Trophoblast cell (in vitro differentiated cells and primary cell): ENCODE measurements around the gene AHDC1.

Source experiments
- DNase-seq, 2 donors: peaks; one replicate each; pipeline ENCODE4 v3.0.0-alpha.2; 2016
- H2AFZ ChIP-seq: 2 replicates; pipeline ENCODE4 v1.6.1; 2013; ENCODE audit warnings: low read length, moderate library complexity, mild to moderate bottlenecking; ENCODE audit not compliant: insufficient read depth, poor library complexity
- H2AK5ac ChIP-seq: 2 replicates; pipeline ENCODE4 v1.6.1; 2013; ENCODE audit warnings: mild to moderate bottlenecking, low read length
- H2BK120ac ChIP-seq: 2 replicates; pipeline ENCODE4 v1.6.1; 2013; ENCODE audit warnings: low read length, mild to moderate bottlenecking, moderate library complexity; ENCODE audit not compliant: insufficient read depth, poor library complexity
- H2BK12ac ChIP-seq: 2 replicates; pipeline ENCODE4 v1.6.1; 2013; ENCODE audit warnings: mild to moderate bottlenecking, low read length, moderate library complexity
- H2BK5ac ChIP-seq: 2 replicates; pipeline ENCODE4 v1.6.1; 2013; ENCODE audit warnings: low read length, low read depth, moderate library complexity, mild to moderate bottlenecking; ENCODE audit not compliant: poor library complexity
- H3K14ac ChIP-seq: 2 replicates; pipeline ENCODE4 v1.6.1; 2013; ENCODE audit warnings: mild to moderate bottlenecking, low read length
- H3K18ac ChIP-seq: 2 replicates; pipeline ENCODE4 v1.6.1; 2013; ENCODE audit warnings: mild to moderate bottlenecking, low read length
- H3K23ac ChIP-seq: 2 replicates; pipeline ENCODE4 v1.6.1; 2013; ENCODE audit warnings: low read length
- H3K27ac ChIP-seq: 2 replicates; pipeline ENCODE4 v1.5.1; 2013; ENCODE audit warnings: low read depth, mild to moderate bottlenecking, inconsistent platforms, low read length, moderate library complexity
- H3K27me3 ChIP-seq: 2 replicates; pipeline ENCODE4 v1.6.1; 2013; ENCODE audit warnings: inconsistent platforms, mild to moderate bottlenecking, low read length, moderate library complexity; ENCODE audit not compliant: insufficient read depth
- H3K36me3 ChIP-seq, 2 experiments: 1 replicate in 1 of 2; 2 replicates in 1 of 2; pipeline ENCODE4 v1.6.1; 2013; ENCODE audit warnings: low read length in 2 of 2, mild to moderate bottlenecking in 2 of 2, moderate library complexity in 1 of 2; ENCODE audit not compliant: insufficient read depth in 2 of 2, control insufficient read depth in 1 of 2
- H3K4ac ChIP-seq: 2 replicates; pipeline ENCODE4 v1.6.1; 2013; ENCODE audit warnings: low read depth, mild to moderate bottlenecking, low read length, moderate library complexity
- H3K4me1 ChIP-seq, 2 experiments: 1 replicate in 1 of 2; 2 replicates in 1 of 2; pipeline ENCODE4 v1.6.1; 2013; ENCODE audit warnings: low read length in 2 of 2, mild to moderate bottlenecking in 2 of 2, moderate library complexity in 1 of 2; ENCODE audit not compliant: insufficient read depth in 2 of 2, control insufficient read depth in 1 of 2
- H3K4me2 ChIP-seq: 2 replicates; pipeline ENCODE4 v1.6.1; 2013; ENCODE audit warnings: inconsistent platforms, mild to moderate bottlenecking, low read length, moderate library complexity
- H3K4me3 ChIP-seq: 2 replicates; pipeline ENCODE4 v1.5.1; 2013; ENCODE audit warnings: mild to moderate bottlenecking, low read depth, low read length, inconsistent platforms
- H3K79me1 ChIP-seq: one replicate; pipeline ENCODE4 v1.6.1; 2013; ENCODE audit warnings: low read length
- H3K79me2 ChIP-seq: 2 replicates; pipeline ENCODE4 v1.6.1; 2013; ENCODE audit warnings: low read length, mild to moderate bottlenecking; ENCODE audit not compliant: control insufficient read depth, insufficient read depth, poor library complexity
- H3K9ac ChIP-seq: 2 replicates; pipeline ENCODE4 v1.6.1; 2013; ENCODE audit warnings: mild to moderate bottlenecking, low read length
- H3K9me3 ChIP-seq: 2 replicates; pipeline ENCODE4 v1.6.1; 2013; ENCODE audit warnings: low read depth, mild to moderate bottlenecking, control low read depth, inconsistent platforms, low read length; ENCODE audit not compliant: insufficient read depth
- H4K12ac ChIP-seq: 2 replicates; pipeline ENCODE4 v1.6.1; 2013; ENCODE audit warnings: low read depth, mild to moderate bottlenecking, low read length, moderate library complexity
- H4K8ac ChIP-seq: 2 replicates; pipeline ENCODE4 v1.6.1; 2013; ENCODE audit warnings: low read depth, mild to moderate bottlenecking, low read length, moderate library complexity
- H4K91ac ChIP-seq: one replicate; pipeline ENCODE4 v1.6.1; 2013; ENCODE audit warnings: low read depth, mild to moderate bottlenecking, low read length, moderate library complexity
- WGBS: extraction: QIAGEN DNeasy Blood & Tissue Kit; methylation state at CpG from one replicate; pipeline ENCODE4 v1.1.7; 2013; ENCODE audit warnings: missing lambda C conversion rate; ENCODE audit not compliant: insufficient read length, insufficient coverage; ENCODE audit errors: extremely low coverage; 5-methylcytosine and 5-hydroxymethylcytosine counted together

AHDC1 gene

DNA sequence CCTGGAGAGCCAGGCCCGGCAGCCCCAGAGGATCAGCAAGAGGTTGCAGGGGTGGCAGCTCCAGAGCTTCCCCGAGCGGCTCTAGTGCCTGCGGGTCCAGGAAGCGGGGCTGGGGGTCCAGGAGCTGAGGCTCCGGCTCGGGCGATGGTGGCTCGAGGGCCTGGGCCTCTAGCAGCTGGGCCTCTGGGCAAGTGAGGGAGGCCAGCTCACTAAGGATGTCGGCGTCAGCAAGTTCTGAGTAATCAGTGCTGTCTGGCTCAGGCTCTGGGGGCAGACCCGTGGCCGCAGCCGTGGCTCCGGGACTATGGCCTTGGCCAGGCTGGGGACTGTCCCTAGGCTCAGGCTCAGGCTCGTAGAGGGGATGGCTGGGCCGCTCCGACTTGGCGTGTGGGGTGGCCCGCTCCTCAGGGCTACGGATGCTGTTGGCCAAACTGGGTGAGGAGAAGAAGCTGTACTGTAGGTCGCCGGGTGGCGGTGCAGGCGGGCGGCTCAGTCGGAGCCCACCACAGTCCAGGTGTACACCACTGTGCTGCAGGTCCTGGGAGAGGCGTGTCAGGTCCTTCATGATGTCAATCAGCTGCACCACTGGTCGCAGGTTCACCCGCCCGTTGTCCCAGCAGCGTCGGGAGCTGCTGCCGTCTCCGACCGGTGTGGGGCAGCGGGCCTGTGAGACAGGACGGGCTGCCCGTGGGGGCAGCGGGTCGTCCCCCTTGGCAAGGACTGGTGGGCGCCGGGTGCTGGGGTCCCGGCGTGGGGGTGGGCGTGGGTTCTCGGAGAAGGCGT lies 52.6 kb downstream of the AHDC1 start:
- H3K4me2 ChIP-seq = no peak overlapping the region
- no peak overlapping the region for H3K23ac ChIP-seq
- no peak overlapping the region for H4K91ac ChIP-seq
- no peak overlapping the region for H2BK12ac ChIP-seq
- no peak overlapping the region for H2AFZ ChIP-seq
- peaks cover 78 to 85% of the 10 kb centered on the region in 2 experiments for H3K36me3 ChIP-seq
- H2BK5ac ChIP-seq = no peak overlapping the region
- peaks cover 2% of the 10 kb centered on the region for H3K79me2 ChIP-seq
- H4K8ac ChIP-seq = no peak overlapping the region
- no peak overlapping the region for H3K27ac ChIP-seq
- no peak overlapping the region for H4K12ac ChIP-seq
- no peak overlapping the region for H2AK5ac ChIP-seq
- H3K27me3 ChIP-seq = no peaks in the 10 kb centered on the region
- no peak overlapping the region for H3K14ac ChIP-seq
- WGBS = no CpG with 5 or more reads among the region's 48 CpGs
- H3K9ac ChIP-seq = no peak overlapping the region
- H3K4ac ChIP-seq = no peak overlapping the region
- DNase-seq = no peak
- H3K79me1 ChIP-seq = peaks cover 3% of the 10 kb centered on the region
- no peak overlapping the region for H3K4me3 ChIP-seq
- peaks cover 3 to 9% of the 10 kb centered on the region in 2 experiments for H3K4me1 ChIP-seq
- no peak overlapping the region for H2BK120ac ChIP-seq
- no peak overlapping the region for H3K18ac ChIP-seq
- peaks cover 2% of the 10 kb centered on the region for H3K9me3 ChIP-seq

DNA sequence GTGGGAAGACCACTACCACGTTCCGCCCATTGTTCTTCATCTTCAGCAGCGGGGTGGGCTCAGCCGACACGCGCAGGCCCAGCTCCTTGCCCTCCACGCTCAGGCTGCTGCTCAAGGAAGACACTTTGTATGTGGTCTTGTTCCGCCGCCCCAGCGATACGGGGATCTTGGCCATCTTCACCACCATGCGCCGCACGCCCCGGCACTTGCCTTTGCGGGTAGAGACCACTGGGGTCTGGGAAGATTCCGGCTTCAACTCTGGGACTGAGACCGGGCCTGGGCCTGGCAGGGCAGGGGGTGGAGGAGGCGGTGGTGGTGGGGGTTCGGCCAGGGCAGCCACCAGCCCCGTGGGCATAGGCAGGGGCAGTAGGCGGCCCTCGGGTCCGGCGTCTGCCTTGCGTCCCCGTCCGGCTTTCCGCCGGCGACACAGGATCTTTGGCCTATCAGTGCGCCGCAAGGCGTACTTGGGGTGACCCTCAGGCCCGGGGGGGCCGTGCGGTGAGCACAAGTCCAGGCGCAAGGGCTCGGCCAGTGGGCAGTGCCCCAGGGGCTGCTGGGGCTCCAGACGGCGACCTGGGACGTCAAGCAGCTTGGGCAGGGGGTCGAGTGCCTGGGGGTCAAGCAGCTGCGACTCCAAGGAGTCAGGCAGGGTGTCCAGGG lies 53.3 kb downstream of the AHDC1 start:
- Histone ChIP-seq H3K18ac (peak overlapping the region; percentile 21), H3K4ac (no peak overlapping the region), H2AK5ac (no peak overlapping the region), H2AFZ (no peak overlapping the region), H3K4me1 (peaks cover 3 to 4% of the 10 kb centered on the region in 2 experiments), H2BK120ac (no peak overlapping the region), H3K27me3 (no peaks in the 10 kb centered on the region), H4K8ac (no peak overlapping the region), H2BK12ac (no peak overlapping the region), H3K9me3 (peaks cover 2% of the 10 kb centered on the region), H3K27ac (no peak overlapping the region), H3K14ac (no peak overlapping the region), H3K79me1 (peaks cover under 1% of the 10 kb centered on the region), H3K36me3 (peaks cover 81 to 88% of the 10 kb centered on the region in 2 experiments), H4K91ac (no peak overlapping the region), H4K12ac (no peak overlapping the region), H3K79me2 (no peaks in the 10 kb centered on the region), H3K9ac (no peak overlapping the region), H3K23ac (no peak overlapping the region), H3K4me3 (no peak overlapping the region), H2BK5ac (no peak overlapping the region), H3K4me2 (no peak overlapping the region)
- WGBS = no CpG with 5 or more reads among the region's 44 CpGs
- no peak for DNase-seq

DNA sequence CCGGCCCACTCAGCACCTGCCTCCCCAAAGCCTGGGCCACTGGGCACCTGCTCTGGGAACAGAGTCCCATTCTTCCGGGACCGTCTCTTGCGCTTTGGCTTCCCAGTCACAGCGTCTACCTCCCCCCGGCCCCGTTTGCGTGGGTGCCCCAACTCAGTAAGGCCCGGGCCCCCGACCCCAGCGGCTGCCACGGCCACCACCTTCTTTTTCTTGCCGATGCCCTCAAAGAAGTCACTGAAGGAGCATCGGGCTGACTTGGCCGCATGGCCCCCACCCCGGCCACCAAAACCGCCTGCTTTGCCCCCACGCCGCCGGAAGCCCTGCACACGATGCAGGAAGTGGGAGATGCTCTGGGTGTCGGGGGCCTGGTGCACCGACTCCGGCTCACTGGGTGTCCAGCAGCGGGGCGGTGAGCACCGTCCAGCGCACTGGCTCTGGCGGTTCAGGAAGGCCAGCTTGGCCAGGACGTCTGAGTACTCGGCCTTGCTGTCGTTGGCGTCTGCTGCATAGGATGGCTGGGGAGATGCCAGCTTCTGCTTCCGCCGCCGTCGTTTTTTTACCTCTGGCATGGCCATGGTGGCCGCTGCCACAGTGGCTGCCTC lies 54.0 kb downstream of the AHDC1 start:
- H3K4me3 ChIP-seq = no peak overlapping the region
- no peak overlapping the region for H2BK120ac ChIP-seq
- H3K27ac ChIP-seq = no peak overlapping the region
- H3K79me1 ChIP-seq = no peaks in the 10 kb centered on the region
- H3K23ac ChIP-seq = no peak overlapping the region
- H2AFZ ChIP-seq = no peak overlapping the region
- peaks cover under 1 to 3% of the 10 kb centered on the region in 2 experiments for H3K4me1 ChIP-seq
- no peak overlapping the region for H4K12ac ChIP-seq
- peaks cover 2% of the 10 kb centered on the region for H3K9me3 ChIP-seq
- no peak overlapping the region for H3K9ac ChIP-seq
- H2AK5ac ChIP-seq = no peak overlapping the region
- peak overlapping the region; percentile 21 for H3K18ac ChIP-seq
- H3K36me3 ChIP-seq = peaks cover 82 to 89% of the 10 kb centered on the region in 2 experiments
- no peak overlapping the region for H2BK5ac ChIP-seq
- no peaks in the 10 kb centered on the region for H3K79me2 ChIP-seq
- H2BK12ac ChIP-seq = no peak overlapping the region
- no peak overlapping the region for H3K4ac ChIP-seq
- DNase-seq = no peak
- H3K4me2 ChIP-seq = no peak overlapping the region
- no peak overlapping the region for H4K8ac ChIP-seq
- H3K27me3 ChIP-seq = no peaks in the 10 kb centered on the region
- no CpG with 5 or more reads among the region's 38 CpGs for WGBS
- no peak overlapping the region for H4K91ac ChIP-seq
- no peak overlapping the region for H3K14ac ChIP-seq

DNA sequence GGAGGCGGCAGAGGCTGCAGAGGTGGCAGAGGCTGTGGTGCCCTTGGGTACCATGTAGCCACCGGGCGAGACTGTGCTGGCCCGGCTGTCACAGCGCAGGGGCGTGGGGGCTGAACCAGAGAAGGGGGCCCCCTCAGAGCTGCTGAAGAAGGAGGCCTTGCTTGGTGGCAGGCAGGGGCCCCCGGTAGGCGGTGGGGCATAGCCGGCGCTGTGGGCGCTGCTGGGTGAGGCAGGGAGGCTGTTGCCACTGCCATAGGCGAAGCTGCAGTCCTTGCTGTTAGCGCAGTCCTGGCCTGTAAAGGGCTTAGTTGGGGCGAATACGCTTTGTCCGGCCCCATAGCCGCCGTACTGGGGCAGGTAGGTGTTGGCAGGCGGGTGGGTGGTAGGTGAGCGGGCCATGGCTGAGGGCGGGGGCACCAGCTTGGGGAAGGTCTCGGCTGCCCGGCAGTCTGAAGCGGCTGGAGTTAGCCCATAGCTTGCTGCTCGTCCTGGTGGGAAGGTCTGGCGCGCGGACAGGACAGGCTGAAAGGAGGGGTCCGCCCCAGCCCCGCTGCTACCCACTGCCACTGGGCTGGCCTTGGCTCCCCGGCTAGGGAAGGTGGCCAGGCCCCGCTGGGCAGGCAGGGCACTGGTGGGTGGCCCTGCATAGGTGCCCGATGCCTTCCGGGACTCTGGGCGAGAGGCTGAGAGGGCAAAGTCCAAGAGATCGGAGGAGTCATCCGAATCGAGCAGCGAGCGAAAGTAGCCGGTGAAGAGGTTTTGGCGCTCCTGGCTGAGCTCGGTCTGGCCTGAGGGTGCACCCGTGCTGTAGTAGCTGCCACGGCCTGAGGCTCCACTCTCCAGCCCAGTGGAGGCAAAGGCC lies 54.9 kb downstream of the AHDC1 start:
- DNase-seq = no peak
- no peak overlapping the region for H3K9ac ChIP-seq
- H3K4me2 ChIP-seq = no peak overlapping the region
- no peak overlapping the region for H2BK12ac ChIP-seq
- H4K8ac ChIP-seq = no peak overlapping the region
- H2BK120ac ChIP-seq = no peak overlapping the region
- H3K18ac ChIP-seq = peak overlapping the region; percentile 21
- H3K27me3 ChIP-seq = no peaks in the 10 kb centered on the region
- H3K4me1 ChIP-seq = peaks cover 8 to 9% of the 10 kb centered on the region in 2 experiments
- H3K79me1 ChIP-seq = peaks cover 5% of the 10 kb centered on the region
- peaks cover 82 to 89% of the 10 kb centered on the region in 2 experiments for H3K36me3 ChIP-seq
- H3K27ac ChIP-seq = no peak overlapping the region
- H4K12ac ChIP-seq = no peak overlapping the region
- no peak overlapping the region for H3K14ac ChIP-seq
- no peak overlapping the region for H2AFZ ChIP-seq
- H3K79me2 ChIP-seq = peaks cover 1% of the 10 kb centered on the region
- H2BK5ac ChIP-seq = no peak overlapping the region
- no peak overlapping the region for H3K23ac ChIP-seq
- no peak overlapping the region for H3K4ac ChIP-seq
- H3K9me3 ChIP-seq = peaks cover 2% of the 10 kb centered on the region
- no peak overlapping the region for H4K91ac ChIP-seq
- no peak overlapping the region for H2AK5ac ChIP-seq
- no CpG with 5 or more reads among the region's 45 CpGs for WGBS
- no peak overlapping the region for H3K4me3 ChIP-seq
